GM12873 (cell line): Measurements from ENCODE around the gene LRRC56.

Source experiments
- TF ChIP-seq, protein P1 (sequence below): IDR thresholded peaks from 2 replicates; pipeline ENCODE4 v1.5.1; 2012; ENCODE audit warnings: low read depth, mild to moderate bottlenecking, moderate library complexity, low read length, control low read depth; ENCODE audit not compliant: insufficient read depth; ENCODE audit errors: missing control alignments

LRRC56 gene

DNA sequence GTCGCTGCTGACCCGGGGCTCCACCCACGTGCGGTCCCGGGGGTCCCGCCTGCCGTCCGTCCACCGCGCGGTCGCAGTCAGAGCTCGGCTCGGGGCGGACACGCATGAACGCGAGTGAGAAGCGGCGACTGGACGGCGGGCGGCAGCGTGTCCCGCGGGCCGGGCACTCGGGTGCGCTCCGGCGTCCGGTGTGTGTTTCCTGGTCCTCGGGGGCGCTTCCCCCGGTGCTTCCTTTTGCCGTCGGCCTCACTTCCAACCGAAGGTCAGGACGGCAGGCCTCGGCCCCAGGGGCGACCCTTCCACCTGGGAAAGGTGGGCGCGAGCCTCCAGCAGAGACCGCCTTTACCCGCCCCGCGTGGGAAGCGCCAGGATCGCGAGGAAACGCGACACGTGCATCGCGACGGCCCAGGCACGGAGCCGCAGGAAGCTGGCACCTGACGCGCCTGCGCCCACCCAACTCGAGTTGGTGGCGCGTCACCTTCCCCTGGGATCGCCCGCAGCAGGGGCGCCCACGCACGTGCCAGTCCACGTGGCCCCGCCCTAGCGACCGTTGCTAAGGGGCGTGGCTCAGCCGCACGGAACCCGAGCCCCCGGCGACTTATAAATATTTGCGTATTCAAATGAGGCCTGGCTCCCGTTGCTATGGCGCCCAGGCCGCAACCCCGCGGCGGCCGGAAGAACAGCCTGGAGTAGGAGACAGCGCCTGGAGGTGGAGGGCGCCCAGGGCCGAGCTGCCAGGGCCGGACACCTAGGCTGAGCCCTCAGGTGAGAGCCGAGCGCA is at the start of gene LRRC56:
Gene LRRC56 (plus strand): TSS at position 687 of the 781 bp plus-strand sequence. CDS start 3,158 bp downstream, outside the sequence.
- TF ChIP-seq, protein P1, sequence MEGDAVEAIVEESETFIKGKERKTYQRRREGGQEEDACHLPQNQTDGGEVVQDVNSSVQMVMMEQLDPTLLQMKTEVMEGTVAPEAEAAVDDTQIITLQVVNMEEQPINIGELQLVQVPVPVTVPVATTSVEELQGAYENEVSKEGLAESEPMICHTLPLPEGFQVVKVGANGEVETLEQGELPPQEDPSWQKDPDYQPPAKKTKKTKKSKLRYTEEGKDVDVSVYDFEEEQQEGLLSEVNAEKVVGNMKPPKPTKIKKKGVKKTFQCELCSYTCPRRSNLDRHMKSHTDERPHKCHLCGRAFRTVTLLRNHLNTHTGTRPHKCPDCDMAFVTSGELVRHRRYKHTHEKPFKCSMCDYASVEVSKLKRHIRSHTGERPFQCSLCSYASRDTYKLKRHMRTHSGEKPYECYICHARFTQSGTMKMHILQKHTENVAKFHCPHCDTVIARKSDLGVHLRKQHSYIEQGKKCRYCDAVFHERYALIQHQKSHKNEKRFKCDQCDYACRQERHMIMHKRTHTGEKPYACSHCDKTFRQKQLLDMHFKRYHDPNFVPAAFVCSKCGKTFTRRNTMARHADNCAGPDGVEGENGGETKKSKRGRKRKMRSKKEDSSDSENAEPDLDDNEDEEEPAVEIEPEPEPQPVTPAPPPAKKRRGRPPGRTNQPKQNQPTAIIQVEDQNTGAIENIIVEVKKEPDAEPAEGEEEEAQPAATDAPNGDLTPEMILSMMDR: no peak

DNA sequence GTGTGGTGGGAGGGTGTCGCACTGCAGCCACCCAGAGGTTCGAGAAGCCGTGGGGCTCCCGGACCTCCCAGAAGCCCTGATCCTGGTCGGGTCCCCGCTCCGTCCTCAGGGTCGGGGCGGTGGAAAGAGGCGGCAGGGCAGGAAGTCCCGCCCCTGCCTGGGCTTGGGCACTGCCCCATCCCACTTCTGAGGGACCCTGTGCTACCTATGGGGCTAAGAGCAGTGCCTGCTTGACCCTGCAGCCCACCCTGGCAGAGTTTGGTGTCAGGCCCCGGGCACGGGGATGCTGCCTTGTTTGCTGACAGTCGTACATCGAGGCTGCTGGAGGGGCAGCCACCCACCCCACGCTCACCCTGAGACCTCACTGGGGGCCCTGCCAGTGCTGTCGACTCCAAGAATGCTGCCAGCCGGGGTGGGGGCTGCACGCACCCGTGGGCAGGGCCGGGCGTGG is 49.7 kb upstream of the LRRC56 start:
- TF ChIP-seq, protein P1: no peak

- TF ChIP-seq, protein P1: no peak
These were observed 49.3 kb upstream of the LRRC56 start for GRCh38 chr11:488062-488461.

DNA sequence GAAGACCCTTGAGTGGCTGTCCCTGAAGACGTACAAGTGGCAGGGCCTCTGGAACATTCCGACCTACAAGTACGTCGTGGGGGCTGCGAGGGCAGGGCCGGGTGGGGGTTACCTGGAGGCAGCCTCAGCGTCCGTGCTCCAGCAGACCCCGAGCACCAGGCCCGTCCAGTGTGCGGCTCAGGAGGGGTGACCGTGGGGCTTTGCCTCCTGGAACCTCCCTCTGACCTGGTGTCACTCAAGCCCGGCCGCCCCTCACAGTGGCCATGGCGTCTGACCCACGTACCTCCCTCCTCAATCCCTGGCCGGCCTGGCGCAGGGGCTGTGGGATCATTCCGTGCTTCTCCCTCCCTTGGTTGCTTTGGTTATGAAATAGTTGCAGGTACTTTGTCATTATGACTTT is 48.7 kb upstream of the LRRC56 start:
- TF ChIP-seq, protein P1: no peak

DNA sequence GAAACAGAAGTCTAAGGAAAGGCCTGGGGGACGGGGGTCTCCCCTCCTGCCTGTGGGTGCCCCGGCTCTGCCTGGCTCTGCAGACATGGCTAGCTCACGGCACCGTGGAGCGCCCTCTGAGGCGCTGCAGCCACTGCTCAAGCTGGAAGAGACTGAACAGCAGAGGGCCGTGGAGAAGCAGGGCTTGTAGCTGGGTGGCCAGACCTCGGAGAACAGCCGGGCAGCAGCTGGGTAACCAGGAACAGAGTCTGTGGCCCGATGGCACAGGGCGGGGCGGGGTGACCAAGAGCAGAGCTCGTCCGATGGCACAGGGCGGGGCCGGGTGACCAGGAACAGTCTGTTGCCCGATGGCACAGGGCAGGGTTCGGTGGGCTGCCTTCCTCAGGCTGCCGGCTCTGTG is 48.3 kb upstream of the LRRC56 start:
- TF ChIP-seq, protein P1: no peak

GRCh38 chr11:489610-490185 is 47.6 kb upstream of the LRRC56 start:
- TF ChIP-seq, protein P1: no peak

DNA sequence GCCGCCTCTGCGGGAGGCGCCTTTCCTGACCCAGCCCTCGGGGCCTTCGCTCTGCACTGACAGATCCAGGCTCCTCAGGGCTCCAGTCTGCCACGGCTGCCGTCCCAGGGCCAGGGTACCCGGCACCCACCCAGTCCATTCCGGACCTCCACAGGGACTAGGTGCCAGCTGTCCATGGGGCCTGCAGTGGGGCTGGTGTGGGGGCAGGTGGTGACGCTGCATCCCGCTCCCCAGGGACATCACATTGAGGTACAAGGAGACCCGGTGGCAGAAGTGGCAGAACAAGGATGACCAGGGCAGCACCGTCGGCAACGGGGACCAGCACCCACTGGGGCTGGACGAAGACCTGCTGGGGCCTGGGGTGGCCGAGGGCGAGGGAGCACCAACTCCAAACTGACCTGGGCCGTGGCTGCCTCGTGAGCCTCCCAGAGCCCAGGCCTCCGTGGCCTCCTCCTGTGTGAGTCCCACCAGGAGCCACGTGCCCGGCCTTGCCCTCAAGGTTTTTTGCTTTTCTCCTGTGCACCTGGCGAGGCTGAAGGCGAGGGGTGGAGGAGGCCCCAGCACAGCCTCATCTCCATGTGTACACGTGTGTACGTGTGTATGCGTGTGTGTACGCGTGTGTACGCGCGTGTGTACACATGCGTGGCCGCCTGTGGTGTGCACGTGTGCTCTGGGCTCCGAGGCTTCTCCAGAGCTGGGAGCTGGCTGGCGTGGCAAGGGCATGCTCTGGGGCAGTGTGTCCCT is 47.0 kb upstream of the LRRC56 start:
- TF ChIP-seq, protein P1: no peak
